GM12878 (cell line): Measurements from ENCODE around the gene CASS4. TPM values are rescaled to one million over a fixed set of nuclear protein-coding genes. Genes with fewer than 3 reads are reported as not detected.

Experiments used
- ATAC-seq: fragments of 200-7000 bp; cut with Tn5 transposase; 3 replicates; pipeline ENCODE4 v1.9.1; 2020; ENCODE audit warnings: mild to moderate bottlenecking, moderate library complexity
- BruUV-seq: library from RNA; stranded (reverse); fragments of 400-500 nt; replicated peaks from 2 replicates; lab custom pipeline; 2021; lab: Mats Ljungman, UMichigan
- CTCF ChIA-PET: fragments of 300-600 bp; sonication (Branson Sonifier 250); formaldehyde crosslinking; extraction: SDS; loops from one replicate; lab custom pipeline; 2021; ENCODE audit warnings: inconsistent platforms; lab: Yijun Ruan, JAX
- POLR2A ChIA-PET: fragments of 350-600 bp; formaldehyde crosslinking; extraction: SDS; loops from one replicate; lab custom pipeline; 2021; ENCODE audit warnings: inconsistent platforms; lab: Charles Lee
- RAD21 ChIA-PET: fragments of 300-600 bp; sonication (Branson Sonifier 250); formaldehyde crosslinking; loops from one replicate; lab custom pipeline; 2023; ENCODE audit warnings: antibody characterized with exemption; ENCODE audit not compliant: unreplicated experiment; lab: Charles Lee
- SMC1A ChIA-PET: fragments of 300-600 bp; sonication (Branson Sonifier 250); formaldehyde crosslinking; loops from one replicate; lab custom pipeline; 2023; ENCODE audit not compliant: unreplicated experiment, uncharacterized antibody; lab: Charles Lee
- DNase-seq: peaks from one replicate; pipeline ENCODE4 v3.0.0-alpha.2; 2011; ENCODE audit warnings: low read depth, low spot score
- FAIRE-seq: peaks from 3 replicates; lab custom pipeline; 2011; peaks lifted over from hg19 to GRCh38; lab: Jason Lieb, UNC
- H2AFZ ChIP-seq: 2 replicates; pipeline ENCODE4 v1.6.0; 2011; ENCODE audit warnings: low read depth, low read length, control low read depth; ENCODE audit not compliant: control insufficient read depth
- H3K27ac ChIP-seq: 2 replicates; pipeline ENCODE4 v1.5.1; 2011; ENCODE audit warnings: control low read depth; ENCODE audit not compliant: control insufficient read depth, insufficient read depth
- H3K27me3 ChIP-seq, 2 experiments: replicated peaks in 1 of 2; 2 replicates each; pipeline versions ENCODE4 v1.6.0 to v1.6.1; 2011; ENCODE audit warnings: low read length in 1 of 2; ENCODE audit not compliant: control insufficient read depth in 2 of 2, insufficient read depth in 2 of 2
- H3K36me3 ChIP-seq, 2 experiments: 2 replicates each; pipeline ENCODE4 v1.5.1; 2011; ENCODE audit warnings: low read length in 1 of 2; ENCODE audit not compliant: control insufficient read depth in 2 of 2, insufficient read depth in 2 of 2
- H3K4me1 ChIP-seq: 2 replicates; pipeline ENCODE4 v1.6.1; 2011; ENCODE audit warnings: mild to moderate bottlenecking, low read length, moderate library complexity, mixed read lengths; ENCODE audit not compliant: control insufficient read depth, insufficient read depth
- H3K4me2 ChIP-seq: 2 replicates; pipeline ENCODE4 v1.6.0; 2011; ENCODE audit warnings: control low read depth; ENCODE audit not compliant: control insufficient read depth, insufficient read depth
- H3K4me3 ChIP-seq: fragments of 200-600 bp; sonication (generic); 2 replicates; pipeline ENCODE4 v1.5.1; 2016
- H3K79me2 ChIP-seq: 2 replicates; pipeline ENCODE4 v1.6.0; 2011; ENCODE audit warnings: low read length; ENCODE audit not compliant: control insufficient read depth, insufficient read depth
- H3K9ac ChIP-seq: 2 replicates; pipeline ENCODE4 v1.8.0; 2011; ENCODE audit warnings: low read length, control low read depth, mixed read lengths; ENCODE audit not compliant: control insufficient read depth, insufficient read depth
- H3K9me3 ChIP-seq: replicated peaks from 3 replicates; pipeline ENCODE4 v1.5.1; 2011; ENCODE audit warnings: mild to moderate bottlenecking, low read length; ENCODE audit not compliant: control insufficient read depth, insufficient read depth
- H4K20me1 ChIP-seq: 2 replicates; pipeline ENCODE4 v1.6.0; 2011; ENCODE audit not compliant: control insufficient read depth, insufficient read depth
- ATF2 ChIP-seq: IDR thresholded peaks from 2 replicates; pipeline ENCODE4 v1.6.1; 2012; ENCODE audit warnings: low read length, inconsistent platforms
- HCFC1 ChIP-seq: fragments of 150-350 bp; IDR thresholded peaks from 2 replicates; pipeline ENCODE4 v1.6.1; 2014; ENCODE audit warnings: low read length
- IRF4 ChIP-seq: IDR thresholded peaks from 2 replicates; pipeline ENCODE4 v1.6.1; 2011; ENCODE audit warnings: low read depth, low read length
- JUNB ChIP-seq: IDR thresholded peaks from 2 replicates; pipeline ENCODE4 v1.6.1; 2016; ENCODE audit warnings: antibody characterized with exemption, mild to moderate bottlenecking
- KAT2A ChIP-seq: conservative IDR thresholded peaks from 2 replicates; pipeline ENCODE4 v1.6.1; 2011; ENCODE audit warnings: low read depth, low read length; ENCODE audit not compliant: control insufficient read depth
- KLF5 ChIP-seq: fragments of 450-650 bp; IDR thresholded peaks from 2 replicates; pipeline ENCODE4 v1.6.1; 2014; ENCODE audit warnings: mild to moderate bottlenecking; ENCODE audit not compliant: partially characterized antibody
- NR2C1 ChIP-seq: fragments of 450-650 bp; IDR thresholded peaks from 2 replicates; pipeline ENCODE4 v1.6.1; 2017; ENCODE audit warnings: antibody characterized with exemption, mild to moderate bottlenecking, moderate library complexity
- POLR2AphosphoS2 ChIP-seq: IDR thresholded peaks from 2 replicates; pipeline ENCODE4 v1.6.1; 2011; ENCODE audit warnings: low read depth, mild to moderate bottlenecking, low read length, improper control_type of control experiment, moderate library complexity
- RBBP5 ChIP-seq: fragments of 200-600 bp; sonication (generic); conservative IDR thresholded peaks from 2 replicates; pipeline ENCODE4 v1.6.1; 2016
- RUNX3 ChIP-seq: IDR thresholded peaks from 2 replicates; pipeline ENCODE4 v1.6.1; 2012; ENCODE audit warnings: low read length, inconsistent platforms
- SIN3A ChIP-seq: IDR thresholded peaks from 2 replicates; pipeline ENCODE4 v1.6.1; 2012; ENCODE audit warnings: low read depth, low read length, improper control_type of control experiment
- TAF1 ChIP-seq: IDR thresholded peaks from 2 replicates; pipeline ENCODE4 v1.6.1; 2011; ENCODE audit warnings: mild to moderate bottlenecking, low read depth, low read length, borderline replicate concordance
- ZNF207 ChIP-seq: fragments of 450-650 bp; IDR thresholded peaks from 2 replicates; pipeline ENCODE4 v1.6.1; 2014; ENCODE audit warnings: antibody characterized with exemption, mild to moderate bottlenecking, borderline replicate concordance
- ZNF274 ChIP-seq: IDR thresholded peaks from one replicate; pipeline ENCODE4 v1.8.0; 2011; ENCODE audit not compliant: insufficient read length, insufficient read depth
- WGBS: methylation state at CpG from one replicate; pipeline ENCODE4 v1.1.6; 2016; ENCODE audit warnings: low lambda C conversion rate; ENCODE audit not compliant: insufficient replicate concordance, insufficient coverage; ENCODE audit errors: missing lambda C conversion rate; 5-methylcytosine and 5-hydroxymethylcytosine counted together
- in situ Hi-C: fragments of 300-500 bp; cut with MboI; formaldehyde crosslinking; loops from 9 replicates; pipeline ENCODE4 v1.14.3; 2018; ENCODE audit warnings: mixed read lengths
- intact Hi-C: fragments of 100-400 bp; cut with micrococcal nuclease; formaldehyde crosslinking; loops from one replicate; pipeline ENCODE4 v1.14.2; 2022; ENCODE audit not compliant: unreplicated experiment
- polyA plus RNA-seq, 11 experiments: library from polyadenylated mRNA; depleted of rRNA in 4 of 11; unstranded in 6 of 11; stranded (reverse) in 5 of 11; fragments of >200 nt; fragmentation: Nextera tagmentation in 4 of 11; fragmentation: Illumina TruSeq in 1 of 11; extraction: Ambion mirVana in 4 of 11; extraction: Trizol in 1 of 11; gene quantifications; 1 replicate in 1 of 11; 2 replicates in 10 of 11; pipeline versions ENCODE4 v1.2.1 to v1.2.3, GENCODE V29; 2011 to 2016; ENCODE audit warnings: inconsistent platforms in 2 of 11, missing spikeins in 2 of 11, low read depth in 1 of 11
- total RNA-seq, 4 experiments: library from RNA; depleted of rRNA in 3 of 4; stranded (reverse); fragments of >200 nt in 3 of 4; fragmentation: Illumina TruSeq in 1 of 4; extraction: Trizol in 1 of 4; gene quantifications; 2 replicates each; pipeline versions ENCODE4 v1.2.1 to v1.2.3, GENCODE V29; 2013 to 2021

The CASS4 gene
- total and polyA plus RNA-seq, 10 of the 15 experiments (the other 5 are each of a cell fraction or from before 2014, with no cell fraction given) = 0.04 to 0.24 (median 0.11) TPM; not detected in 1

- no peak for TF ChIP-seq KLF5
- no peak for TF ChIP-seq TAF1
- TF ChIP-seq HCFC1 = no peak
- no peak for TF ChIP-seq KAT2A
- TF ChIP-seq, all 136 proteins: peak for 0
- no peaks in the 10 kb centered on the region for H3K27me3 ChIP-seq
- H3K9me3 ChIP-seq = no peaks in the 10 kb centered on the region
- H3K27ac ChIP-seq = no peak overlapping the region
- ChIA-PET POLR2A (interaction anchor here (0.9 to 1.1 kb wide), 2 partner anchors 14 to 18 kb away, joined by 3 to 7 read pairs; partner anchors contain the start of gene FAM210B), RAD21 (interaction anchor here (1.0 to 1.4 kb wide), 3 partner anchors 14 to 22 kb away, joined by 3 to 5 read pairs (median 4); partner anchors contain the start of genes AURKA, CSTF1 and FAM210B), CTCF (interaction anchor here (1.1 to 1.9 kb wide), 2 partner anchors 11 to 30 kb away, joined by 3 to 8 read pairs; no protein-coding TSS in a partner anchor), SMC1A (interaction anchor here (1.6 to 2.5 kb wide), 2 partner anchors 11 to 13 kb away, joined by 3 to 10 read pairs; partner anchors contain the start of gene FAM210B)
- H3K4me2 ChIP-seq = no peak overlapping the region
- FAIRE-seq (no peak), DNase-seq (no peak), ATAC-seq (no peak; the same call in 2 of the 3 replicates)
- intact Hi-C loops = no loop called here
- BruUV-seq = no TSS peak
- no peaks in the 10 kb centered on the region for H4K20me1 ChIP-seq
- H3K4me1 ChIP-seq = no peaks in the 10 kb centered on the region; the same call in 1 of the 2 replicates
- no peak overlapping the region for H2AFZ ChIP-seq
- peaks cover 14 to 41% of the 10 kb centered on the region in 2 experiments for H3K36me3 ChIP-seq
- 0% methylated on average over 1 of the region's 1 CpG for WGBS
- peaks cover 7% of the 10 kb centered on the region for H3K79me2 ChIP-seq
- in situ Hi-C loops = no loop called here
- H3K9ac ChIP-seq = no peak overlapping the region
- no peak overlapping the region for H3K4me3 ChIP-seq
These were observed 39.2 kb upstream of the CASS4 start for GRCh38 chr20:56372850-56373249.

GRCh38 chr20:56373942-56374341 lies 38.1 kb upstream of the CASS4 start:
- Histone ChIP-seq H3K4me2 (no peak overlapping the region), H2AFZ (no peak overlapping the region), H4K20me1 (no peaks in the 10 kb centered on the region), H3K4me3 (no peak overlapping the region), H3K27ac (no peak overlapping the region; the same call in 1 of the 2 replicates), H3K79me2 (peaks cover 7% of the 10 kb centered on the region), H3K27me3 (no peaks in the 10 kb centered on the region), H3K9ac (no peak overlapping the region), H3K36me3 (peaks cover 14 to 46% of the 10 kb centered on the region in 2 experiments), H3K4me1 (no peaks in the 10 kb centered on the region; the same call in 1 of the 2 replicates), H3K9me3 (no peaks in the 10 kb centered on the region)
- TF ChIP-seq SIN3A = no peak
- TF ChIP-seq IRF4 = 0 out of 2 replicates have a peak, but pooled peaks have one; percentile 13
- 0 out of 2 replicates have a peak, but pooled peaks have one; percentile 33 for TF ChIP-seq JUNB
- no peak for TF ChIP-seq ZNF274
- no peak for TF ChIP-seq POLR2AphosphoS2
- TF ChIP-seq RUNX3 = peak; percentile 64; the same call in 1 of the 2 replicates
- TF ChIP-seq ATF2 = 0 out of 2 replicates have a peak, but pooled peaks have one; percentile 12
- no peak for TF ChIP-seq RBBP5
- no peak for TF ChIP-seq NR2C1
- no peak for TF ChIP-seq ZNF207
- no TSS peak for BruUV-seq
- ChIA-PET POLR2A (interaction anchor here (0.6 kb wide), 1 partner anchor 115 kb away, joined by 3 read pairs; no protein-coding TSS in a partner anchor), SMC1A (interaction anchor here (2.5 kb wide), 1 partner anchor 10 kb away, joined by 10 read pairs; no protein-coding TSS in a partner anchor), RAD21 (no interaction called here), CTCF (interaction anchor here (0.7 to 1.9 kb wide), 4 partner anchors 10 to 708 kb away, joined by 3 to 8 read pairs (median 3); no protein-coding TSS in a partner anchor)
- FAIRE-seq (no peak), ATAC-seq (peak; percentile 86), DNase-seq (no peak)
- intact Hi-C loops = no loop called here
- 85% methylated on average over 1 of the region's 1 CpG for WGBS
- in situ Hi-C loops = no loop called here
